Globus pallidus (tissue), 1 donor: ENCODE data around the gene LPP.
A peak's percentile ranks its signal among the peaks of the same experiment; 100 is the strongest.

ENCODE experiments used
- DNase-seq: peaks from one replicate; pipeline ENCODE4 v3.0.0-alpha.2; 2015; ENCODE audit warnings: low spot score

Gene LPP

DNA sequence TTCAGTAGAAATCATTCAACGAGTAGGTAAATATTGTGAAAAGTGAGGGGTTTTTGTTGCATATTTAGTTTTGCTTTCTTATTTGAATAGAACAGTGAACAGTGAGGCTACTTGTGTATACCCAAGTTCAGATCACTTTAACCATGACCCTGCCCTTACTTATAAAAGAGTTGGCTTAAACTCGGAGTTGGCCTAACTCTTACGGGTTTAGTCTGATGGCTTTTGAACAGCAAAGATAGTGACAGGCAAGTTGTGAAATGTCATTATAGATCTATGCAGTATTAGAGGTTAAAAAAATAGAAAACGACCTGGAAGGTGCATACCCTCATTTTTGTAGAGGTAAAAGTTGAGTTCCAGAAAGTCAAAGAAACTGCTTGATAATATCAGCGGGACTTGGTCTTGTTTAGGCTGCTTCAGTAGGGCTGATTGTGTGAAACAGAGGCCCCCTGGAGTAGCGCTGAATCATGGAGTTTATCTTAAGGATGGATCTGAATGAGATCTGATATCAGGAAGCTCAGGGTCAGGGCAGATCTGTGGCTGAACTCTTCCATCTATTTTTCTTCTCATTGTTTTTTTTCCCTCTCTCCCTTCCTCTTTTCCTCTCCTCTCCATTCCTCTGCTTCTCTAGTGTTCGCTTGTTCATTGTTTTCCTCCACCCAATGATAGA lies 359.8 kb downstream of the LPP start:
- DNase-seq: no peak

DNA sequence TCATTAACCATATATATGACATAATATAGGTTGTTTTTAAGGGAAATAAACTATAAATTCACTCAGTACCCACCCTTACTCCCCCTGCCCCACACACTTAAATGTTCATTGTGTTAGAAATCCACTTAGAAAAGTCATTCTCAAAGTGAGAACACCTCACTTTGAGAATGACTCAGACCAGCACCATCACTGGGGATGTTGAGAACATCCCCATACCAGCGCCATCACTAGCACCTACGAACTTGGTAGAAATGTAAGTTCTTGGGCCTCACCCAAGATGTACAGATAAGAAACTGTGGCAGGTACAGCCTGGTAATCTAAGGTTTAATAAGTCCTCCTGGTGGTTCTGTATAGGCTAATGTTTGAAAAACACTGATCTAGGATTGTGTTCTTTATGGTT lies 362.6 kb downstream of the LPP start:
- no peak for DNase-seq

DNA sequence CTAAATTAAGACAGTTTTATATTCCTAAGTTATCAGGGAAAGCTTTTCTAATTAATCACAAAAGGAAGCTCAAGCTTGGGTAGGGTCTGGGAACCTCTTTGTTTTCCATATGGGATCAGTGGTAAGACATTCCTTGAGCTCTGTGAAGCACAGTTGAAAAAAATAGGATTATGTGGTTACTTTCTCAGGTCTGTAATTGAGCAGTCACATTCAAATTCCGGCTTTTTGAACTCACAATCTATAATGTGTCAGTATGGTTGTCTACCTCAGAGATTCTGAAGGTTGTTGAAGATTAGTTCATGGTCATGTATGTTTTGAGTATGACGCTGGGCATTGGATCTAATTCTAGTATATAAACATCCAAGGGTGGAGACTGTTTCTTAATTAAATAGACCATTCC lies 364.5 kb downstream of the LPP start:
- no peak for DNase-seq

DNA sequence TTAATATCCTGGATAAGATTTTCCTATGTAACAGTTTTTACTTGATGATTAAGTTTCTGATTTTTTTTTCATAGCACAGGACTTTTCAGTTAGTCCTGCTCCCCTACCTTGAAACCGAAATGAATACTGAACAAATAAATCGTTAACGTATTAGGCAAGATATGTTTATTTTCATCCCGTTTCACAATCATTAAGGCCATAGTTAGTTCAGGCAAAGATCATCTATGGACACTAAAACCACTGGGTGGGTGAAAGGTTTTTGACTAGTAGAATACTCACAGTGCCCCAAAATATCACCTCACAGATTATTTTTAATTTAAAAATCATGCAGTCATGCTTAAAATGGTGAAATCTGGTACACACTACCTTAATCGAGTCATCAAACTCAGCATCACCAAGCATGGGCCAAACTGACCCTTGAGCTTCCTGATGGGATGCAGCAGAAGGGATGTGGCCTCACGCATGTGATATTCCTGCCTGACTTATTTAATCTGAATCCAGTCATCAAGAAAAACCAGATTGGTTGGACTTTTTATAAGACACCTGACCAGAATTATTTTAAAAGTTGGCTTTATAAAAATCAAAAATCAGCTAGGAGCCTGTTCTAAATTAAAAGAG lies 365.0 kb downstream of the LPP start:
- no peak for DNase-seq

DNA sequence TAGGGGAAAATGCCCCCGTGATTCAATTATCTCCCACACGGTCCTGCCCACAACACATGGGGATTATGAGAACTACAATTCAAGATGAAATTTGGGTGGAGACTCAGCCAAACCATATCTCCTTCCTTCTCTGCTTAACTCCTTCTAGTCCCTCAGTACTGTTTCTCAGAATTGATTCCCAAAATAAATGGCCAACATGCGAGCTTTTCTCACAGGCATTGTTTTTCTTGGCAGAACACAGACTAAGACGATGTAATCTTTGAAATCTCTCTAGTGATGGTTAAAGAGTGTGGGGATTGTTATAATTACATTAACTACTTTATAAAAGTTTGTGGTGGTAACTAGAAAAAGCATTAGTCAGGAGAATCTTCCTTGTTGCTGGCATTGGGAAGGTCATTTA lies 366.5 kb downstream of the LPP start:
- no peak for DNase-seq

DNA sequence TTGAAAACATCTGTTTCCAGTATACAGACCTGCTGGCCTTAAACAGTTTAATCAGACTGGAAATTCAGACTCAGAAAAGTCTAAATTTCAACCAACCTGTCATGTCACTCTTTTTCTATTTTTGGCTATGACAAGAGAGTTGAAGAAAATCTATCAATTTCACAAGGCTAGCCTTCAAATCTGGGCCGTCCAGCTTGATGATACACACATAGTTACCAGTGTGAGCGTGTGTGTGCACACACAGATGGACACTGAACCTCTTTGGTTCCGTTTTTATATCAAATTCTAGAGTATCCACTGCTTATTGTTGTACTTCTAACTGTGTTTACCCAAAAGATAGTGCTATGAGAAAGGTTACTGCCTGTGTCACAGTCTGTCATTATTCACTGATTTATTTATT lies 368.2 kb downstream of the LPP start:
- DNase-seq: no peak

DNA sequence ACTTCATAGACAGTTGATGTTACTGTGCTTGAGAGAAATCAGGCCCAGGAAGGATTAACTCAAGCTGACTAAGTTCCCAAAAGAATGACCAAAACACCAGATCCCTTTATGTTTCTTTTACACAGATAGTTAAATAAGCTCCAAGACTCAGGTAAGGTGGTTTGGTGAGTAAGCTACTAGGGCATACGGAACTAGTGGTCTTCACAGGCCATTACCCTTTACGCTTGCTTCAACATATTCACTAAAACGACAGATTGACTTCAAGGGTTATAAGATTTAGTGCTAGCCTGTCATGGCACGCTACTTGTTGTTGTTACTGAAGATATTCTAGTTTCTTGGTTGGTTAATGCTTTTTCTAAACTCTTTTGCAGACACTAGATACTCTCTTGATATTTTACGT lies 369.3 kb downstream of the LPP start:
- no peak for DNase-seq

DNA sequence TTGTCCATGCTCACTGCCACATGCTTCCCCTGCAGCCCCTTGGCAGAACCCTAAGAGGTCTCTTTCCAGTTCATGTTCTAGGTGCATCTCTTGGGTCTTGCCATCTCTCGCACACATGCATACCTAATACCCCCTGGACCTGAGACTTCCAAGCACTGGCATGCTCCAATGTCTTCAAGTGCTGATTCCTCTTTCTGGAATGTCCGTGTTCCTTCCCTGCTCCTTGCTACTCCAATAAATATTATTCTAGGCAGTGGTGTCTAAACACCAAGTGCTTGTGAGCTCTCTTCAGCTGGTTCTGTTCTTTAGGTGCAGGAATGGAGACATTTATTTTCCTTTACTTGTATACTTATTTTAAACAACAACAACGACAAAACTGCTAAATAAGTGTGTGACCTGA lies 370.1 kb downstream of the LPP start:
- DNase-seq: no peak

DNA sequence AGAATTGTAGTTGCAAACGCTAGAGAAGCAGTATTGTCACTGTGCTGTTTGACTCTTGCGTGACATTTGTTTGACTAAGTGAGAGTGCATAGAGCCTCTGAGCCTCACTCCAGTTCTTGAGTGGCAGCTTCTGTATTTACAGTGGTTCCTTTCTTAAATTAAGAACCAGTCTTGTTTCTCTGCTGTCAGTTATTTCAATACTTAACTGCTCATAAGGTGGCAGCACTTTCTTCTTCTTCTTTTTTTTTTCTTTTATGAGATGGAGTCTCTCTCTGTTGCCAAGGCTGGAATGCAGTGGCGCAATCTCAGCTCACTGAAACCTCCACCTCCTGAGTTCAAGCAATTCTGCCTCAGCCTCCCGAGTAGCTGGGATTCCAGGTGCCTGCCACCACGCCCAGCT lies 372.1 kb downstream of the LPP start:
- no peak for DNase-seq

DNA sequence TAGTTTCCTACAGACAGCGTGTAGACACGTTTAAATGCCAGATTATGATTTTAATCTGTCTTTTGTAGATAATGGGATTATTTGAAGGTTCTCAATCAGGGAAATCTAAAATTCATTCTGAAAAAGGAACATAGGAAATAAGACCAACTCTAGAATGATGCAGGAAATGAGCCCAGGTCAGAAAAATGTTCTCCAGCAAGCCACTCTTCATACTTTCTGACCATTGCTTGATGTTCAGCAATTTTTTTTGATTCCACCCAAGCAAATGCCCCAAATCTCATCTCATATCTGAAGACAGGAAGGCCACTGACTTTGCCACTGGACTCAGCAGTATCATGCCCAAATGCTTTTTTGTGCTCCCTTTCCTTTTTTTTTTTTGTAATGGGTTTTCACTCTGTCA lies 373.4 kb downstream of the LPP start:
- no peak for DNase-seq

DNA sequence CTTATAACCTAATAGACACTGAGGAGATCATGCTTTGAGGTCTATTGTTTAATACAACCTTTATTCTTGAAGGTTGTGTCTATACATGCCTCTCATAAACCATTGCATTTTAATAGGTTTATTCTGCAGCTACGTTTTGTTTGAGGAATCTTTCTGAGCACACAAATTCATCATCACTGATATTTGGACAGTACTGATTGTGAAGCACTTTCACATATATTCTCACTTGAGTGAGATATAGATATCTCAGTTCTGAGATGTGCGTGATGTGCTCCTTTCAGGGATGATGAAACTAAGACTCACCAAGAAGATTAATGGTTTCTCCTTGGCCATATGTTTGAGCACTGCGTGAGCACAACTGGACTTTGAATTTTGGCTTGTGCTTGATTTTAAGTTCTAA lies 374.4 kb downstream of the LPP start:
- DNase-seq: no peak

DNA sequence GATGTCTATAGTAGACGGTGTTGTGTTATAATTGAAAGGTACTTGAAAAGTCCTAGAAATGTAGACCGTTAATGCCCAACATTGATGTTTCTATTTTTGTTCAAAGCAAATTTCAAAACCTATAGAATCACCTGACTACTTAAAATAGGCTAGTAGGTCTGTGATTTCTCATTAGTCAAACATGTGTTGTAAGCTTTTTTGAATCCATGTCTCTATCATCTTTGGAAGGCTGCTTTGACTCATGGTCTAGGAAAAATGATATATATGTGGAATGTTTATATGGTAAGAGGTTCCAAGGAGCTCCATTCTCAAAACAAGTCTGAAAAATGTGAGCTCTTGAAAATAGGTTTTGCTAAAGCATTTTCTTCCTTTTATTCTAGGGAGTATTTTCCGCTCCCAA lies 375.3 kb downstream of the LPP start:
- DNase-seq: no peak

DNA sequence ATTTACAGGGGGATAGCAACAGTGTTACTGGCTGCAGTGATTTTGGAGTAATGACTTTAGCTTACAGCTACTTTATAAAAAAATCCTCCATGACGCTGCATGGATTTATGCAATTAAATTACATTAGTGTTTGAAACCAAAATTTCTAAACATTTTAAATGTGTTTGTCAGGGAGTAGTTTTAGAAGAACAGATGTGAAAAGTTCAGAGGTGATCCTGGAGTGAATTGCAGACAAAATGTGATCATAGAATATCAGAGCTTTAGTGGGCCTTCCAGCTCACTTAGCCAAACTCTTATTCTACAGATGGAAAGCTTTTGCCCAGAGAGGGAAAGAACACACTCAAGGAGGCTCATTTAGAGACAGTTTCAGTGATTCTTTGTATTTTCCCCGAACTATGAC lies 376.3 kb downstream of the LPP start:
- DNase-seq: no peak

DNA sequence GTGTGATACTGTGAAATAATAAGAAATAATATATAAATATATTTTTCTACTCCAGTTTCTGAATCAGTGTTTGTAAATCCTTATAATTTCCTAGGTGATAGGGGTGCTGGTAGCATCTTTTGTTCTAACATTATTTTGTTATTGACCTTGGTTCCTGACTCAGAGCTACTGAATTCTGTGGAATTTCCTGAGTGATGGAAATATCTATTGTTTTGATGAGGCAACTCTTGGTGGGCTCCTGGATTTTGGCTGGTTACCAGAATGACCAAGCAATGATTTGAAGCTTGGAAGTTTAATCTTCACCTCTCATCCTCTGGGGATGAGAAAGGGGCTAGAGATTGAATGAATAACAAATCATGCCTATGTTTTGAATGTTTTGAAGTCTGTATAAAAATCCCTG lies 377.3 kb downstream of the LPP start:
- DNase-seq: no peak

DNA sequence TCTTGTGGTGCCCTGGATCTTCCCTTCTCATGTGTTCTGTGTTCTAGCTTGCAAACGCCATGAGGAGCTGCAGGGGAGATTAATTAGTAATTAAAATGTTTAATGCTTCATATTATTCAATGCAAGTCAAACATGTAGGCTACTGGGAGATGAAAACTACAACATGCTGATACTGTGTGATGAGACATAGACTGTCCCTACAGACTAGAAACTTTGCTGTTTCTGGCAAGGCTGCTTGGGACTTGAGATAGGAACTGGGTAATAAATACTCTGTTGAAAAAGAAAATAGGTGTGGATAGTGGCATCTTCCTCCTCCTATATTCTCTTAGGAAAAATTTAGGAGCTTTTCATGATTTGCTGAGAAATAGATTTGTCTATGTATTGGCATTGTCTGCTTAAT lies 379.2 kb downstream of the LPP start:
- no peak for DNase-seq

DNA sequence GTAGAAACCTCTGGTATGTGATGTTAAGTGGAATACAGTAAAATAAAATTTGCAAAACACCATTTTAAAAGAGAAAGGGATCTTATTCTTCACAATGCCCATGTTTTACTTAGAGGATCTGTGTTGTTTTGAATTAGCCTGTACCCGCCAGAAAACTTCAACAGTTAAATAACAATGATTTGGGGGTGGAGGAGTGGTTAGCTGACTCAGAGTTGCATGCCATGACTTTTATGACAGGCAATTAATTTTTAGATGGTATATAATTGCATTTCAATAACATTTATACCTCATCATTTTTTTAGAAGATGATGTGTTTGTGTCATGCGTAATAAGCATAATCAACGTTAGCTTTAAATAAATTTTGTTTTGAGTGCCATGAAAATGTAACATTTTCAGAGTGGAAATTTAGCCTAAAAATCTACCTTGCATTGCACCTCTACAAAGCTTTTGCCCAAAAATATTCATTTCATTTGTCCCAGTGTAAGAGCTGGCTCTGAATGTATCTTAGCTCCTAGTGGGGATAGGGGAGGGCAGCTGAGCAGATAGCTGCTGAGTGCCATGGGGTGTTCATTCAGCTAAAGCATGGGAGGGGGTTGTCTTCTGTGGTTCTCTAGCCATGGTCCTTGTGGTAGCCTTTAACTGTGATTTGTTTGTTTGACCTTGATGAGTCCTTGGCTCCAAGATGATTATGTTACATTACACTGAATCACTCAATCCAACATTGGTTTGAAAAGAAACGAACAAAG lies 379.8 kb downstream of the LPP start:
- peak; percentile 10 for DNase-seq

DNA sequence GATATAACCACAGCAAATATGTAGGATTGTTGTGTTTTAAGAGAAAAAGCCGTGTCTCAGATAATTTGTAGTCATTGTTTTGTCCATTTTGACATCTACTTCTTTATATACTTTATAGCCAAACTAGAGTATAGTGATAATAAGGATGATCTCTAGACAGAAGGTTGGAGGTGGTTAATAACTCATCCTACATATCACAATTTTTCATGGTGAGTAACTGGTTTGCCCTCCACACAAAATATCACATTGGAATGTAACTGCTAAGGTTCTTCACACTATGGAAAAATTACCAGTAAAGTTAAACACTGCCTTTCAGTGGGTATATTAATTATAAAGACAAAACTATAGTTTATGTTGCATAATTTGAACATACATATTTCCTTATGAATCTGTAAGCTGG lies 380.7 kb downstream of the LPP start:
- no peak for DNase-seq

DNA sequence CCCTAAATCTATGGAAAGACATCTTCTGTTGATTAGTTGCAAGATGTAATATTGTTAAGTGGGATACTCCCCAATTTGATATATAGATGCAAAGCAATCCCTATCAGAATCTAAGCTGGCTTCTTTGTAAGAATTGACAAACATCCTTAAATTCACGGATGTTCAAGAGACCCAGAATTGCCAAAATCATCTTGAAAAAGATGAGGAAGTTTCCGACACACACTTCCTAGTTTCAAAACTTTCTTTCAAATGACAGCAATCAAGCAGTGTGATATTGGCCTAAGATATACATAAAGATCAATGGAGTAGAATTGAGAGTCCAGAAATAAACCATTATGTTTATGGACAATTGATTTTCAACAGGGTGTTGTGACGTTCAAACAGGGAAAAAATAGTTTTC lies 383.6 kb downstream of the LPP start:
- DNase-seq: no peak

DNA sequence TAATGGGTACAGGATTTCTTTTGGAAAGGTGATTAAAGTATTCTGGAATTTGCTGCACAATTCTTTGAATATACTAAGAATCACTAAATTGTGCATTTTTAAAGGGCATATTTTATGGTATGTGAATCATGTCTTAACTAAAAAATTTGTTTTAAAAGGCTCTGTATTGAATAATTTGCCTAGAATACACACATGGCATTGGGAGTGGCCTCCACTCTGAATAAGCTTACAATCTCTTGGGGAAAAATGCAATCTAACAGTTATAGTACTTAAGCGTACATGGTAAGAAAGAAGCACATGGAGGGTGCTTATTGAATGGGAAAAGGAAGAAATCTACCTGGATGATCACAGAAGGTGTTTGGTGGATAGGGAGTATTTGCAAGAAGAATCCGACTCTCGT lies 385.1 kb downstream of the LPP start:
- DNase-seq: no peak

DNA sequence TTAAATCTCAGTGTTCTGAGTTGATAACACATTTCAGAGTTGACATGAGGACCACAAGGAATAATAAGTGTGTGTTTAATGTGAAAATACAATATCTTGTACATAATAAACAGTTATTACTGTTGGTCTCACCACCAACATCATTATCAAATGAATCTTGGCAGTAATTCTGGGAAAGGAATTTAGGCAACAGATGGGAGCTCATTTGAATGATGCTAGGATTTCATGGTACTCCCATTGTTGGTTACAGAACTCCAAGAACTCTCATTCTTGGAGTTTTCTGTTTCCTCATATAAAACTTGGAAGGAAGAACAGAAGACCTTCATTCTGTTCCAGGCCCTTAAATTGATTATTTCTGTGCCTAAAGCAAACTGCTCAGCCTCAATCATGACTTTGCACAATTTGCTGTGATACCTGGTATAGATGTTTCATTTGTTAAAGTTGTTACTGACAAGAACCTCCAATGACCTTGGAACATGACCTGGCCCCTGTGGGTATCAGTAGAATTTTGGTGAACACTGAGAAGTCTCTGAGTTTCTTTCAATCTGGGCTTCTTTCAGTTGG lies 385.8 kb downstream of the LPP start:
- DNase-seq: no peak

DNA sequence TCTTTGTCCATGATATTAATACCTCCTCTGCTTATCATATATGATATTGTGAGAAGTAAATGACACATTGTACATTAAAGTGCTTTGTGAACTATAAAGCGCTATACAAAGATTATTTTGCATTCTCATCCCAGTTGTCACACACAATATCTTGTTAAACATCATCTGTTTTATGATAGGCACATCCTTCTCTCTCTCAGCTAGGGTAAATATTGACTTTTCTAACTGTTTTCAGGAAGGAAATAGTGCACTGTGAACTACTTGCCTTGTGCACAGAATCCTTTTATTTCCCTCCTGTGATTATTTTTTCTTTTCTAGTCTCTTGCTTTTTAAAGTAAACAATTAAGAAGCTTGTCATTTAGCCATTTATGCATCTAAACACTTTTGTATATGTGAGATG lies 388.2 kb downstream of the LPP start:
- no peak for DNase-seq

DNA sequence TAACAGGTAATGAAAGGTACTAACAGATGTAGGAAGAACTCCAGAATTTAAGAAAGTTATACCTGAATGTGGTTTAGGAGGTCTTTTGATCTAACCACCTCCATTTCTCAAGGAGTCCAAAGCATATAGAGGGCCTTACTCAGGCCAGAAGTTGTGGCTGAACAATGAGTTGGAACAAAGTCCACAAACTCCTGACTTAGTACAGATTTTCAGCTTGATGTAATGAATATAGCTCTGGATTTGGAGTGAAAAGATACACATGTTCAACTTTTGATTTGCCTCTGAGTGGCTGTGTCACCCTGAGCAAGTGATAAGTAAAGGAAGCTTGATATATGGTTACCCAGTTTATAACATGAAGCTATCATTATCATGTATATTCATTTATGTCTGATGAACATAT lies 390.1 kb downstream of the LPP start:
- no peak for DNase-seq
